A549 (cell line): ENCODE measurements around the gene INF2. TPM values are rescaled to one million over a fixed set of nuclear protein-coding genes. Genes with fewer than 3 reads are reported as not detected.
A peak's percentile ranks its signal among the peaks of the same experiment; 100 is the strongest.

Experiments used
- ATAC-seq, 2 experiments: fragments of 200-7000 bp in 1 of 2; fragments of >200 bp in 1 of 2; cut with Nextera tagmentation in 1 of 2; cut with Tn5 transposase in 1 of 2; 3 replicates each; pipeline versions ENCODE4 v1.8.0 to v1.9.1; 2018 to 2020; ENCODE audit warnings: mild to moderate bottlenecking in 1 of 2, moderate library complexity in 1 of 2
- CTCF ChIA-PET: fragments of 300-600 bp; sonication (Branson Sonifier 250); formaldehyde crosslinking; extraction: SDS; loops from one replicate; lab custom pipeline; 2021; ENCODE audit warnings: antibody characterized with exemption, inconsistent platforms; lab: Yijun Ruan, JAX
- POLR2A ChIA-PET: fragments of 350-600 bp; formaldehyde crosslinking; extraction: SDS; loops from one replicate; lab custom pipeline; 2021; ENCODE audit warnings: antibody characterized with exemption, inconsistent platforms; lab: Yijun Ruan, JAX
- DNase-seq, 2 experiments: peaks; one replicate each; pipeline versions ENCODE4 v3.0.0 to v3.0.0-alpha.2; 2011 to 2016; ENCODE audit warnings: low read depth in 1 of 2, low spot score in 1 of 2
- FAIRE-seq: peaks from 2 replicates; lab custom pipeline; 2011; peaks lifted over from hg19 to GRCh38; lab: Jason Lieb, UNC
- H3K27ac ChIP-seq, 2 experiments: fragments of >200 bp; sonication (Bioruptor Twin); formaldehyde crosslinking; 3 replicates each; pipeline ENCODE4 v1.5.1; 2016 to 2017
- H3K4me1 ChIP-seq: fragments of >200 bp; sonication (Bioruptor Twin); formaldehyde crosslinking; 3 replicates; pipeline ENCODE4 v1.6.1; 2016
- H3K4me2 ChIP-seq: fragments of >200 bp; sonication (Bioruptor Twin); formaldehyde crosslinking; 3 replicates; pipeline ENCODE4 v1.6.1; 2016
- H3K4me3 ChIP-seq: fragments of >200 bp; sonication (Bioruptor Twin); formaldehyde crosslinking; 3 replicates; pipeline ENCODE4 v1.5.1; 2016
- H3K9me3 ChIP-seq: fragments of >200 bp; sonication (Bioruptor Twin); formaldehyde crosslinking; 3 replicates; pipeline ENCODE4 v1.6.1; 2016
- CBX2 ChIP-seq: fragments of 200-600 bp; sonication (generic); IDR thresholded peaks from 2 replicates; pipeline ENCODE4 v1.6.1; 2016; ENCODE audit warnings: low read depth, mild to moderate bottlenecking, borderline replicate concordance
- CHD2 ChIP-seq: fragments of 150-350 bp; IDR thresholded peaks from 2 replicates; pipeline ENCODE4 v1.6.1; 2014; ENCODE audit warnings: low read length; ENCODE audit not compliant: partially characterized antibody
- CHD4 ChIP-seq: fragments of 200-600 bp; sonication (generic); IDR thresholded peaks from 2 replicates; pipeline ENCODE4 v1.6.1; 2016; ENCODE audit warnings: antibody characterized with exemption, mild to moderate bottlenecking, borderline replicate concordance
- EHF ChIP-seq: fragments of 250-450 bp; sonication (Bioruptor Pico); IDR thresholded peaks from 2 replicates; pipeline ENCODE4 v1.5.0; 2020; ENCODE audit warnings: mild to moderate bottlenecking
- GATA3 ChIP-seq: IDR thresholded peaks from 2 replicates; pipeline ENCODE4 v1.6.1; 2012; ENCODE audit warnings: borderline replicate concordance
- HEYL ChIP-seq: fragments of 250-450 bp; sonication (Bioruptor Pico); IDR thresholded peaks from 2 replicates; pipeline ENCODE4 v1.8.0; 2021; ENCODE audit warnings: mild to moderate bottlenecking, moderate library complexity
- HOXB13 ChIP-seq: fragments of 250-450 bp; sonication (Bioruptor Pico); IDR thresholded peaks from 2 replicates; pipeline ENCODE4 v1.5.0; 2020; ENCODE audit warnings: low read depth, mild to moderate bottlenecking, moderate library complexity
- HOXB5 ChIP-seq: fragments of 250-450 bp; sonication (Bioruptor Pico); IDR thresholded peaks from 2 replicates; pipeline ENCODE4 v1.5.0; 2020; ENCODE audit warnings: mild to moderate bottlenecking, moderate library complexity
- NFE2L2 ChIP-seq: fragments of 150-350 bp; conservative IDR thresholded peaks from 2 replicates; pipeline ENCODE4 v1.6.1; 2014; ENCODE audit warnings: low read length
- NR3C1 ChIP-seq: fragments of >200 bp; sonication (Bioruptor Twin); formaldehyde crosslinking; IDR thresholded peaks from 3 replicates; pipeline ENCODE4 v1.6.1; 2017
- PBX3 ChIP-seq: IDR thresholded peaks from 2 replicates; pipeline ENCODE4 v1.6.1; 2012
- RAD21 ChIP-seq, 2 experiments: fragments of >200 bp in 1 of 2; sonication (Bioruptor Twin) in 1 of 2; formaldehyde crosslinking in 1 of 2; IDR thresholded peaks in 1 of 2; conservative IDR thresholded peaks in 1 of 2; 2 replicates in 1 of 2; 3 replicates in 1 of 2; pipeline ENCODE4 v1.6.1; 2012 to 2018; ENCODE audit warnings: inconsistent platforms in 1 of 2
- RARB ChIP-seq: fragments of 250-450 bp; sonication (Bioruptor Pico); IDR thresholded peaks from 2 replicates; pipeline ENCODE4 v1.8.0; 2021; ENCODE audit warnings: mild to moderate bottlenecking, moderate library complexity
- RCOR1 ChIP-seq: fragments of 150-350 bp; IDR thresholded peaks from 2 replicates; pipeline ENCODE4 v1.6.1; 2014; ENCODE audit warnings: antibody characterized with exemption, low read length, low read depth
- RFX5 ChIP-seq: fragments of 450-650 bp; IDR thresholded peaks from 2 replicates; pipeline ENCODE4 v1.7.1; 2014; ENCODE audit warnings: antibody characterized with exemption, mild to moderate bottlenecking, moderate library complexity
- TFCP2L1 ChIP-seq: fragments of 250-450 bp; sonication (Bioruptor Pico); IDR thresholded peaks from 2 replicates; pipeline ENCODE4 v1.5.0; 2021; ENCODE audit warnings: mild to moderate bottlenecking
- TP53 ChIP-seq: fragments of 250-450 bp; sonication (Bioruptor Pico); IDR thresholded peaks from 2 replicates; pipeline ENCODE4 v1.5.0; 2021; ENCODE audit warnings: mild to moderate bottlenecking, moderate library complexity
- ZC3H11A ChIP-seq: fragments of 450-650 bp; IDR thresholded peaks from 2 replicates; pipeline ENCODE4 v1.6.1; 2014; ENCODE audit warnings: antibody characterized with exemption, mild to moderate bottlenecking
- WGBS: methylation state at CpG from one replicate; pipeline ENCODE4 v1.1.6; 2017; ENCODE audit errors: missing lambda C conversion rate; 5-methylcytosine and 5-hydroxymethylcytosine counted together
- polyA plus RNA-seq, 4 experiments: library from polyadenylated mRNA; depleted of rRNA in 3 of 4; stranded (reverse); fragments of >200 nt; fragmentation: RNase III in 1 of 4; extraction: RNeasy Plus Mini Kit Qiagen cat#74134 plus additional on column Dnase treatment in 1 of 4; gene quantifications; 2 replicates in 3 of 4; 3 replicates in 1 of 4; pipeline ENCODE4 v1.2.3, GENCODE V29; 2011 to 2017

INF2 gene
- polyA plus RNA-seq, 2 of the 4 experiments (the other 2 are of a cell fraction), result 24.7 to 71.2 TPM

- FAIRE-seq, result no peak
- no peaks in the 10 kb centered on the region for H3K9me3 ChIP-seq
- TF ChIP-seq ZC3H11A (no peak), HEYL (CRISPR knock-in tag) (no peak), NR3C1 (no peak), CBX2 (no peak), HOXB13 (no peak), HOXB5 (CRISPR knock-in tag) (no peak), EHF (no peak)
- TF ChIP-seq, all 56 proteins: peak for 0
- CTCF ChIA-PET, result interaction anchor here (1.1 to 5.4 kb wide), 5 partner anchors 13 to 84 kb away, joined by 3 to 43 read pairs (median 4); no protein-coding TSS in a partner anchor
- DNase-seq (no peak), ATAC-seq (no peak)
- Histone ChIP-seq H3K4me2 (peak overlapping the region; percentile 87), H3K27ac (peak overlapping the region; percentile 98 to 100), H3K4me1 (peaks cover 81% of the 10 kb centered on the region), H3K4me3 (no peak overlapping the region)
- POLR2A ChIA-PET, result no interaction called here
- 88% methylated on average over 19 of the region's 22 CpGs for WGBS
Measured at GRCh38 chr14:104683653-104684448, 5.6 kb upstream of the INF2 start.

GRCh38 chr14:104684449-104684821 lies 5.0 kb upstream of the INF2 start:
- ChIA-PET CTCF (interaction anchor here (1.1 to 5.4 kb wide), 6 partner anchors 14 to 84 kb away, joined by 3 to 43 read pairs (median 4); no protein-coding TSS in a partner anchor), POLR2A (no interaction called here)
- Histone ChIP-seq H3K27ac (peak overlapping the region in 1 of 2 experiments; percentile 98; a peak in 4 of 6 replicates), H3K4me3 (no peak overlapping the region), H3K9me3 (no peaks in the 10 kb centered on the region), H3K4me1 (peaks cover 75% of the 10 kb centered on the region), H3K4me2 (no peak overlapping the region)
- FAIRE-seq, result no peak
- WGBS, result 93% methylated on average over 10 of the region's 10 CpGs
- DNase-seq, result no peak
- TF ChIP-seq TFCP2L1 (CRISPR knock-in tag) (no peak), HEYL (CRISPR knock-in tag) (no peak), CBX2 (no peak), RCOR1 (no peak), GATA3 (no peak)
- no peak for ATAC-seq

- ATAC-seq, result no peak
- DNase-seq, result peak in 1 of 2 experiments; percentile 65
- TF ChIP-seq CHD2 (no peak), RAD21 (conservative IDR thresholded peaks at IDR 0.05 in 1 of 2, IDR thresholded peaks at IDR 0.05 in 1 of 2) (peak in 1 of 2 experiments; percentile 27; a peak in 1 of 5 replicates), TP53 (no peak), RARB (no peak)
- TF ChIP-seq, all 56 proteins: peak for 1
- Histone ChIP-seq H3K4me1 (peaks cover 66% of the 10 kb centered on the region), H3K4me3 (no peak overlapping the region), H3K4me2 (peak overlapping the region; percentile 25; the same call in 2 of the 3 replicates), H3K9me3 (no peaks in the 10 kb centered on the region), H3K27ac (peak overlapping the region; percentile 31 to 98; a peak in 5 of 6 replicates)
- 83% methylated on average over 4 of the region's 4 CpGs for WGBS
- ChIA-PET POLR2A (no interaction called here), CTCF (interaction anchor here (0.8 to 5.4 kb wide), 6 partner anchors 19 to 136 kb away, joined by 3 to 43 read pairs (median 3); no protein-coding TSS in a partner anchor)
- no peak for FAIRE-seq
Measured at GRCh38 chr14:104685216-104685997, 4.0 kb upstream of the INF2 start.

- no peaks in the 10 kb centered on the region for H3K9me3 ChIP-seq
- H3K4me2 ChIP-seq, result peak overlapping the region; percentile 86; the same call in 2 of the 3 replicates
- WGBS, result 92% methylated on average over 2 of the region's 2 CpGs
- CTCF ChIA-PET, result interaction anchor here (0.6 to 13.1 kb wide), 3 partner anchors 17 to 26 kb away, joined by 3 to 143 read pairs (median 4); no protein-coding TSS in a partner anchor
- POLR2A ChIA-PET, result no interaction called here
- TF ChIP-seq PBX3, result no peak
- no peak for TF ChIP-seq HEYL (CRISPR knock-in tag)
- no peak for TF ChIP-seq RFX5
- no peak for TF ChIP-seq CHD4
- TF ChIP-seq NFE2L2, result no peak
- TF ChIP-seq, all 56 proteins: peak for 0
- DNase-seq (no peak), FAIRE-seq (no peak), ATAC-seq (no peak)
- Histone ChIP-seq H3K4me3 (no peak overlapping the region), H3K27ac (peak overlapping the region; percentile 98), H3K4me1 (peaks cover 66% of the 10 kb centered on the region)
Measured at GRCh38 chr14:104685998-104686610, 3.3 kb upstream of the INF2 start.
